Kidney epithelial cell (primary cell): Measurements from ENCODE around the gene HNRNPCL1. TPM values are rescaled to one million over a fixed set of nuclear protein-coding genes. Genes with fewer than 3 reads are reported as not detected.

Experiments
- DNase-seq: peaks from one replicate; pipeline ENCODE4 v3.0.0-alpha.2; 2010; ENCODE audit warnings: low read depth
- H3K27me3 ChIP-seq: 2 replicates; pipeline ENCODE4 v1.6.0; 2011; ENCODE audit warnings: low read length; ENCODE audit not compliant: control insufficient read depth, insufficient read depth
- H3K36me3 ChIP-seq: 2 replicates; pipeline ENCODE4 v1.5.1; 2011; ENCODE audit warnings: low read length; ENCODE audit not compliant: control insufficient read depth, insufficient read depth
- H3K4me3 ChIP-seq: 2 replicates; pipeline ENCODE4 v1.5.1; 2011; ENCODE audit warnings: low read depth, mild to moderate bottlenecking, control low read depth, low read length
- total RNA-seq: library from RNA; depleted of rRNA; stranded (reverse); fragments of >200 nt; gene quantifications from 2 replicates; pipeline ENCODE4 v1.2.3, GENCODE V29; 2015
- TF ChIP-seq, protein P1 (sequence below): IDR thresholded peaks from 2 replicates; pipeline ENCODE4 v1.5.1; 2011; ENCODE audit warnings: mild to moderate bottlenecking, moderate library complexity, low read length, control low read depth, inconsistent platforms; ENCODE audit not compliant: insufficient read depth, poor library complexity, severe bottlenecking

Gene HNRNPCL1
- total RNA-seq, 1 donor from 2014 or later: not detected

DNA sequence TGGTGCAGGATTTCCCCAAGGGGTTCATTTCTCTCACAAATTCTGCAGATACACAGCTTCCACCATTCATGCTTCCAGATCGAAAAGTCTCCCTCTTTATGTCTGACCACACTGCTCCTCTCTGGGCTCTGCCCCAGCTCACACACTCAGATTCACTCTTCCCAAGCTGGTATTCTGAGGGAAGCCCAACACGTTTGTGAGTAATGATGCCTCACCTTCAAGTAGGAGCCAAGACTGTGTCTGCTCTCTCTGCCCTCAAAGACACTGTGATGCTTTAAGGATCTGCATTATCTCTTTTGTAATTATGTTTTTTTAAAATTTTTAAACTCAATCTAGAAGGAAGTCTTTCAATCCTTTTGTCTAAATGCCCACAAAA lies 37.1 kb downstream of the HNRNPCL1 start:
- Histone ChIP-seq H3K36me3 (no peaks in the 10 kb centered on the region), H3K4me3 (no peak overlapping the region), H3K27me3 (no peaks in the 10 kb centered on the region)
- TF ChIP-seq, protein P1, sequence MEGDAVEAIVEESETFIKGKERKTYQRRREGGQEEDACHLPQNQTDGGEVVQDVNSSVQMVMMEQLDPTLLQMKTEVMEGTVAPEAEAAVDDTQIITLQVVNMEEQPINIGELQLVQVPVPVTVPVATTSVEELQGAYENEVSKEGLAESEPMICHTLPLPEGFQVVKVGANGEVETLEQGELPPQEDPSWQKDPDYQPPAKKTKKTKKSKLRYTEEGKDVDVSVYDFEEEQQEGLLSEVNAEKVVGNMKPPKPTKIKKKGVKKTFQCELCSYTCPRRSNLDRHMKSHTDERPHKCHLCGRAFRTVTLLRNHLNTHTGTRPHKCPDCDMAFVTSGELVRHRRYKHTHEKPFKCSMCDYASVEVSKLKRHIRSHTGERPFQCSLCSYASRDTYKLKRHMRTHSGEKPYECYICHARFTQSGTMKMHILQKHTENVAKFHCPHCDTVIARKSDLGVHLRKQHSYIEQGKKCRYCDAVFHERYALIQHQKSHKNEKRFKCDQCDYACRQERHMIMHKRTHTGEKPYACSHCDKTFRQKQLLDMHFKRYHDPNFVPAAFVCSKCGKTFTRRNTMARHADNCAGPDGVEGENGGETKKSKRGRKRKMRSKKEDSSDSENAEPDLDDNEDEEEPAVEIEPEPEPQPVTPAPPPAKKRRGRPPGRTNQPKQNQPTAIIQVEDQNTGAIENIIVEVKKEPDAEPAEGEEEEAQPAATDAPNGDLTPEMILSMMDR: no peak
- no peak for DNase-seq

DNA sequence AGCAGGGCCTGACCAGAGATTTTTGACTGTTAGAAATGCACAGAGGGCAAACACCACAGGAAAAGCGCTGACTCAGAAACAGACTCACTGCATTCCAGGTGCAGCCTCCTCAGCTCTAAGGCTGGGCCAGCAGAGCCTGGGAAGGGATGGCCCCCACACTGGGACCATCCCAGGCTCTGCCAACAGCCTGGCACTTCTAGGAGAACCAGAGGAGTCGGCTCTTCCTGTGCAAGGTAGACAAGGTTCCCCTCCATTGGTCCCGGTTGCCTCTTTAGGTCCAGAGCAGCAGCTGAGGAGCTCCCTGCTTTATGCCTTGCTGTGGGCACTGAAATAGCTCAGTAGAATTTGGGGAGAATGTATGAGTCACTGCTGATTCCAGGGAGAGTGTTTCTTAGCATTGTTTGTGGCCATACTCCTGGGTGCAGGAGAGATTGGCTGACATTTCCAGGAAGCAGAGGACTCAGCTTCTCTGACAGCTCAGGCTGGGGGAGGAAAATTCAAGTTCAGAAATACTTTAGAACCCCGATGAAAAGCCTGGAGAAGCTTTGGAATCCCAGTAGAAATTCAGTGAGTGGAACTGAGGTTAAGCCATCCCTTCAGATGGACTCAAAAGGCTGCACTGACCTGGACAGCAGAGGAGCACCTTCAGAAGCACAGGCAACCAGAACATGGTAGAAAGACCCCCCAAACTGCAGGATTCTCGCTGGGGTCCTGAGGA lies 37.7 kb downstream of the HNRNPCL1 start:
- Histone ChIP-seq H3K4me3 (no peak overlapping the region), H3K27me3 (no peaks in the 10 kb centered on the region), H3K36me3 (no peaks in the 10 kb centered on the region)
- TF ChIP-seq, protein P1: no peak
- DNase-seq: peak; percentile 14

DNA sequence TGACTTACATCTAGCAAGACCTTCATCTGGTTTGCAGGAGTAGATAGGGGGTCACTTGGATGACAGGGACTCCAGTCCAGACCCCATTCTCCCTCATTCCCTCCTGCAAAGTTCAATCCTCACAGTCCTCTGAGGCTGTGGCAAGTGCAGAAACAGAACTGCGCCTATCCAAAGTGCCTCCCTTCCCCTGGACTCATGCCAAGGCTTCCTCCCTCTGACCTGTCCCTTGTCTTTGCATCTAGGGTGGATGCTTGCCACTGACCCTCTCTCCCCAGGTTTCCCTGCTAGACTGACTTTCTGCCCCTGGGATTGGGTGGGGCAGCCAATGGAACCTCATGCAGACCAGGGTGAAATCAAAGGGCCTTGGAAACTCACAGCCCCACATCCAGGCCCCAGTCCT lies 38.6 kb downstream of the HNRNPCL1 start:
- Histone ChIP-seq H3K4me3 (no peak overlapping the region), H3K27me3 (no peaks in the 10 kb centered on the region), H3K36me3 (no peaks in the 10 kb centered on the region)
- TF ChIP-seq, protein P1: no peak
- DNase-seq: no peak

DNA sequence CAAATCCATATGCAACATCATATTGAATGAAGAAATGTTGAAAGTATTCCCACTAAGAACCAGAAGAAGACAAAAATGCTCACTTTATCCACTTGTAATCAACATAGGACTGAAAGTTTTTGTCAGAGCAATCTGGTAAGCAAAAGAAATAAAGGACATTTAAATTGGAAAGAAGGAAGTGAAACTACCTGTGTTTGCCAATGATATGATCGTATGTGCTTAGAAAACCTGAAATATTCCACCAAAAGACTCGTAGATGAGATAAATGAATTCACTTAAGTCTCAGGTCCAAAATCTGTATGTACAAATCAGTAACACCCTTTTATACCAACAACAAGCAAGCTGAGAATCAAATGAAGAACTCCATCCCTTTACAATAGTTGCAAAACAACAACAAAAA lies 48.8 kb downstream of the HNRNPCL1 start:
- DNase-seq: no peak
- TF ChIP-seq, protein P1: no peak
- Histone ChIP-seq H3K36me3 (no peaks in the 10 kb centered on the region), H3K4me3 (no peak overlapping the region), H3K27me3 (no peaks in the 10 kb centered on the region)

DNA sequence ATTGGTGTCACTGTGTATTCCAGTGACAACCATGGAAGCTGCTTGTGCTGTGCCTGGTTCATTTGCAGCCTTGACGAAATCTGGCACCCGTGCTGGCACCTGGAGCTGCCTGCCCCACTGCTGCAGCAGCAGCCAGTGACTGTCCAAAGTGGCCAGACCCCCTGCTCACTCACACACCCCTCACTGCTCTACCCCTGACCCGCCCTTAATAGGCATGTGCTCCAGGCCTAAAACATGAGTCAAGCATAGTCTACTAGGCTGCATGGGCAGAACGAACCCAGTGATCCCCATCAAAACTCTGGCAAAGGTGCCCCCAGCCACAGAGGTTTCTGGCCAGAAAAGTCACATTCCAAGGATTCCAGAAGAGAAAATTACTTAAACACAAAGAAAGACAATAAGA lies 49.6 kb downstream of the HNRNPCL1 start:
- no peak overlapping the region for H3K4me3 ChIP-seq
- DNase-seq: no peak
- H3K27me3 ChIP-seq: no peaks in the 10 kb centered on the region
- H3K36me3 ChIP-seq: no peaks in the 10 kb centered on the region
- TF ChIP-seq, protein P1: no peak

Other genes starting within 250 kb of the HNRNPCL1 start
- gene DHRS3, start 230.5 kb downstream of the HNRNPCL1 start, total RNA-seq: 37.4 and 41.2 TPM in 2 replicates
- gene AADACL4, start 204.6 kb downstream of the HNRNPCL1 start, total RNA-seq: not detected in 2 replicates
- gene AADACL3, start 132.6 kb downstream of the HNRNPCL1 start, total RNA-seq: not detected in 2 replicates
- not detected in 2 replicates for gene CFAP107, start 102.5 kb downstream of the HNRNPCL1 start, total RNA-seq
- gene PRAMEF12, start 75.0 kb downstream of the HNRNPCL1 start, total RNA-seq: 0.21 TPM in 1 of 2 replicates, not detected in the other
- not detected in 2 replicates for gene PRAMEF1, start 57.3 kb downstream of the HNRNPCL1 start, total RNA-seq
- gene PRAMEF11, start 17.3 kb downstream of the HNRNPCL1 start, total RNA-seq: not detected in 2 replicates
- gene PRAMEF2, start 8.4 kb upstream of the HNRNPCL1 start, total RNA-seq: not detected in 2 replicates
- not detected in 2 replicates for gene PRAMEF4, start 37.5 kb upstream of the HNRNPCL1 start, total RNA-seq
- not detected in 2 replicates for gene PRAMEF10, start 49.5 kb upstream of the HNRNPCL1 start, total RNA-seq
- 0.08 TPM in 1 of 2 replicates, not detected in the other for gene PRAMEF7, start 67.9 kb upstream of the HNRNPCL1 start, total RNA-seq
- not detected in 2 replicates for gene PRAMEF6, start 98.9 kb upstream of the HNRNPCL1 start, total RNA-seq
- not detected in 2 replicates for gene PRAMEF27, start 207.9 kb upstream of the HNRNPCL1 start, total RNA-seq
- not detected in 2 replicates for gene HNRNPCL3, start 212.0 kb upstream of the HNRNPCL1 start, total RNA-seq
- gene PRAMEF25, start 222.1 kb upstream of the HNRNPCL1 start, total RNA-seq: not detected in 2 replicates